Subcutaneous abdominal adipose tissue (tissue), 5 donors: ENCODE data around the gene C3orf20.

Experiments used
- H3K27ac ChIP-seq: one replicate; pipeline ENCODE4 v1.7.0; 2013; ENCODE audit warnings: low read depth, mild to moderate bottlenecking, inconsistent platforms, low read length, moderate library complexity
- H3K27me3 ChIP-seq, 5 donors: one replicate each; pipeline ENCODE4 v1.7.0; 2013; ENCODE audit warnings: low read length in 5 of 5, inconsistent platforms in 1 of 5; ENCODE audit not compliant: control insufficient read depth in 5 of 5, insufficient read depth in 4 of 5
- H3K36me3 ChIP-seq, 5 donors: one replicate each; pipeline ENCODE4 v1.7.0; 2013; ENCODE audit warnings: low read length in 5 of 5; ENCODE audit not compliant: control insufficient read depth in 5 of 5, insufficient read depth in 5 of 5
- H3K4me1 ChIP-seq, 5 donors: one replicate each; pipeline ENCODE4 v1.7.0; 2013; ENCODE audit warnings: low read length in 5 of 5, mild to moderate bottlenecking in 3 of 5, moderate library complexity in 1 of 5; ENCODE audit not compliant: control insufficient read depth in 5 of 5, insufficient read depth in 5 of 5
- H3K4me3 ChIP-seq, 5 donors: one replicate each; pipeline ENCODE4 v1.7.0; 2013; ENCODE audit warnings: low read length in 5 of 5, low read depth in 1 of 5
- H3K9ac ChIP-seq, 5 donors: one replicate each; pipeline ENCODE4 v1.7.0; 2013; ENCODE audit warnings: low read length in 5 of 5, mild to moderate bottlenecking in 4 of 5, moderate library complexity in 3 of 5
- H3K9me3 ChIP-seq, 5 donors: one replicate each; pipeline ENCODE4 v1.7.0; 2013; ENCODE audit warnings: low read length in 5 of 5; ENCODE audit not compliant: control insufficient read depth in 5 of 5
- donor health status: healthy.
- donor health status: healthy.
- donor health status: healthy.
- donor health status: healthy.
- donor health status: healthy.

C3orf20 gene

GRCh38 chr3:14664170-14664569 lies 10.8 kb upstream of the C3orf20 start:
- Histone ChIP-seq H3K9me3 (no peaks in the 10 kb centered on the region), H3K27me3 (no peaks in the 10 kb centered on the region), H3K9ac (peak overlapping the region in 1 of 5 donors; percentile 42), H3K4me1 (no peaks in the 10 kb centered on the region), H3K27ac (no peak overlapping the region), H3K4me3 (no peak overlapping the region), H3K36me3 (peaks cover 57 to 99% (median 96%) of the 10 kb centered on the region in 5 donors)

DNA sequence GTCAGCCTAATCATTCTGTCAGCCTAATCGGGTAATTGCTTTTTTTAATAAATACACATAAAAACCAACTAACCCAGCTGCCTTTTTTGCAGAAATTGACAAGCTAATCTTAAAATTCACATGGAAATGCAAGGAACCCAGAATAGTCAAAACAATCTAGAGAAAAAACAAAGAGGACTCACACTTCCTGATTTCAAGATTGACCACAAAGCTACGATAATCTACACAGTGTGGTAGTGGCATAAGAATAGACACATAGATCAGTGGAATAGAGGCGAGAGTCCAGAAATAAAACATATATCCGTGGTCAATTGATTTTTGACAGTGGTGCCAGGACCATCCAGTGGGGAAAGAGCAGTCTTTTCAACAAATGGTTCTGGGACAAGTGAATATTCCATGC lies 2.4 kb upstream of the C3orf20 start:
- H3K9me3 ChIP-seq: no peaks in the 10 kb centered on the region
- peaks cover 2 to 21% (median 11%) of the 10 kb centered on the region in 5 donors for H3K4me1 ChIP-seq
- no peak overlapping the region for H3K27ac ChIP-seq
- peaks cover 34 to 53% (median 52%) of the 10 kb centered on the region in 5 donors for H3K36me3 ChIP-seq
- H3K4me3 ChIP-seq: no peak overlapping the region
- H3K27me3 ChIP-seq: no peaks in the 10 kb centered on the region
- H3K9ac ChIP-seq: no peak overlapping the region

DNA sequence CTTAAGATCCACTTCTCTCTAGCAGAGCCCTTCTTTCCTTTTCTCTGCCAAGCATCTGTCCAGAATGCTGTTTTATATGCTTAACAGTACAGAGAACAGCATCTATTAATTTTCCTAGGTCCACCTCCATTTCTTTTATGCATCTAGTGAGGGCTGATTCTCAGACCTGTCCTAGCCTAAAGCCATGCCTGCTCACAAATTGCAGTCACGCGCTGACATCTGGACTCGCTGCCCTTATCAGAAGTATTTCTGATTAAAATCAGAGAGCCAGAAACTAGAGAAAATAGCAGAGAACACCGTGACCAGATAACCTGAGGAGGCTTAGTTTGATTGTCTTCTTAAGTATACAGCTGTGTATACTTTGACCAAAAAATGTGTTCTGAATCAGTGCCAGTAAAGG lies 1.9 kb downstream of the C3orf20 start:
- Histone ChIP-seq H3K4me1 (peaks cover 3 to 21% (median 11%) of the 10 kb centered on the region in 5 donors), H3K27ac (no peak overlapping the region), H3K36me3 (peaks cover 6 to 11% (median 11%) of the 10 kb centered on the region in 5 donors), H3K4me3 (no peak overlapping the region), H3K9ac (no peak overlapping the region), H3K27me3 (no peaks in the 10 kb centered on the region), H3K9me3 (peaks cover 0 to 3% (median 0%) of the 10 kb centered on the region in 5 donors)

DNA sequence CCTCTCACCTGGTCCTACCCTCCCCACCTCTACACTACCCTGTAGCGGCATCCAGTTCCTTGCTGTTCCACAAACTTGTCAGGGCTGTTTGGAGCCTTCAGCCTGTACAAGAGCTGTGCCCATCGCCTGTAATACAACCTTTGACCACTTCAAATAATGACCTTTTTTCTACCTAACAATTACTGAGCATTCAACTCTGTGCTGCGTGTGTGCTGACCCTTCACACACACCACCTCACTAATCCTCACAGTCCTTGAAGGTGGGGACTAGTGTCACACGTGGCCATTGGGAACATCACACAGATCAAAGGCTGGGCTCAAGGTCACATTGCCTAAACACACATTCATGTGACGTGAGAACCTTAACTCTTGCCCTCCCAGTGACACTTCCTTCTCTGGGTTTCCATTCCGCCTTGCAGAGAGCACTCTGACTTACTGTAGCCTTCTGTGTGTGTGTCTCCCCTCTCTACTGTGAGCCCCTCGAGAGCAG lies 3.1 kb downstream of the C3orf20 start:
- Histone ChIP-seq H3K27ac (no peak overlapping the region), H3K27me3 (no peaks in the 10 kb centered on the region), H3K4me3 (no peak overlapping the region), H3K4me1 (peaks cover 1 to 21% (median 11%) of the 10 kb centered on the region in 5 donors), H3K9ac (no peak overlapping the region), H3K9me3 (peaks cover 0 to 3% (median 0%) of the 10 kb centered on the region in 5 donors), H3K36me3 (no peaks in the 10 kb centered on the region)

GRCh38 chr3:14680115-14680514 lies 5.2 kb downstream of the C3orf20 start:
- H3K36me3 ChIP-seq: no peaks in the 10 kb centered on the region
- no peak overlapping the region for H3K4me3 ChIP-seq
- no peak overlapping the region for H3K9ac ChIP-seq
- H3K27ac ChIP-seq: no peak overlapping the region
- no peaks in the 10 kb centered on the region for H3K27me3 ChIP-seq
- peaks cover 0 to 3% (median 0%) of the 10 kb centered on the region in 5 donors for H3K9me3 ChIP-seq
- peaks cover 1 to 21% (median 11%) of the 10 kb centered on the region in 5 donors for H3K4me1 ChIP-seq

GRCh38 chr3:14680716-14681115 lies 5.8 kb downstream of the C3orf20 start:
- Histone ChIP-seq H3K9me3 (peaks cover 0 to 3% (median 0%) of the 10 kb centered on the region in 5 donors), H3K9ac (no peak overlapping the region), H3K4me3 (no peak overlapping the region), H3K27me3 (no peaks in the 10 kb centered on the region), H3K27ac (no peak overlapping the region), H3K4me1 (peaks cover 1 to 16% (median 11%) of the 10 kb centered on the region in 5 donors), H3K36me3 (no peaks in the 10 kb centered on the region)

DNA sequence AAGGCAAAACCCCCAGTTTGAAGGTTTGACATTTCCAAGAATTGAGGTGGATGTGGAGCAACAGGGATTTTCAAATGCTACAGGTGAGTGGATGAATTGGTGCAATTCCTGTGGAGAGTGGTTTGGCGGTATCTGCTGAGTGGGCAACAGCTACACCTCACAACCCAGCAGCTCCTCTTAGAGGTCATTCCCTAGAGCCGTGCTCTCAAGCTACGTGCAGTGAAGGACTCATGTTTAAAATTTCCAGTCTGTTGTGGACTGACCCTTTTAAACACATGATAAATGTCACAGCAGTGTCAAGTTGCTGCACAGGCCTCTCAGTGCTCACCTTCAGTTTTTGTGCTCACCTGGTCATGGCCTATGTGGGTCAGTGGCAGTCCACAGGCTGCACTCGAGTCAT lies 9.5 kb downstream of the C3orf20 start:
- peaks cover 0 to 3% (median 0%) of the 10 kb centered on the region in 5 donors for H3K9me3 ChIP-seq
- H3K36me3 ChIP-seq: no peaks in the 10 kb centered on the region
- no peak overlapping the region for H3K27ac ChIP-seq
- no peak overlapping the region for H3K4me3 ChIP-seq
- no peaks in the 10 kb centered on the region for H3K27me3 ChIP-seq
- no peaks in the 10 kb centered on the region for H3K4me1 ChIP-seq
- H3K9ac ChIP-seq: no peak overlapping the region

DNA sequence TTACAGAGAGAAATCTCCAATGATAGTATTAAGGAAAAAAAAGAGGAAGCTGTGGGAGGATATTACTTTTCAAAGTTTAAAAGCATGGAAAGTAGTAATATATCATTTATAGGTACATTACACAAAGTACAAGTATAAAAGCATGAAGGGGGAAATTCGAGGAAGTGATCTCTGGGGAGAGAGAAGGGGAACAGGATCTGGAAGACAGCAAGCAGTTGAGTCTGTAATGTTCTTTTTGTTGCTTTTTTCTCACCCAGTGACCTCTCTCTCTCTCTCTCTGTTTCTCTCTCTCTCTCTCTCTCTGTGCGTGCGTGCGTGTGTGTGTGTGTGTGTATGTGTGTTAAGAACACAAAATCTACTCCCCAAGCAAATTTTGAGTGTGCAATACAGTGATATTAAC lies 10.2 kb downstream of the C3orf20 start:
- peaks cover 0 to 1% (median 0%) of the 10 kb centered on the region in 5 donors for H3K27me3 ChIP-seq
- no peak overlapping the region for H3K27ac ChIP-seq
- H3K36me3 ChIP-seq: no peaks in the 10 kb centered on the region
- H3K4me1 ChIP-seq: no peaks in the 10 kb centered on the region
- no peak overlapping the region for H3K4me3 ChIP-seq
- no peak overlapping the region for H3K9ac ChIP-seq
- H3K9me3 ChIP-seq: peaks cover 0 to 3% (median 0%) of the 10 kb centered on the region in 5 donors

GRCh38 chr3:14687360-14687759 lies 12.4 kb downstream of the C3orf20 start:
- H3K27ac ChIP-seq: no peak overlapping the region
- H3K4me3 ChIP-seq: no peak overlapping the region
- H3K9me3 ChIP-seq: no peaks in the 10 kb centered on the region
- peaks cover 0 to 8% (median 0%) of the 10 kb centered on the region in 5 donors for H3K27me3 ChIP-seq
- H3K4me1 ChIP-seq: no peaks in the 10 kb centered on the region
- no peaks in the 10 kb centered on the region for H3K36me3 ChIP-seq
- H3K9ac ChIP-seq: no peak overlapping the region

GRCh38 chr3:14688525-14688924 lies 13.6 kb downstream of the C3orf20 start:
- Histone ChIP-seq H3K4me3 (no peak overlapping the region), H3K27me3 (peaks cover 0 to 8% (median 0%) of the 10 kb centered on the region in 5 donors), H3K4me1 (no peaks in the 10 kb centered on the region), H3K27ac (no peak overlapping the region), H3K36me3 (no peaks in the 10 kb centered on the region), H3K9ac (no peak overlapping the region), H3K9me3 (peaks cover 0 to 3% (median 0%) of the 10 kb centered on the region in 5 donors)
